HepG2 (cell line): ENCODE results near the gene EPC1. TPM values are rescaled to one million over a fixed set of nuclear protein-coding genes. Genes with fewer than 3 reads are reported as not detected.
A peak's percentile ranks its signal among the peaks of the same experiment; 100 is the strongest.

Source experiments
- ATAC-seq: fragments of 200-7000 bp; cut with Tn5 transposase; 3 replicates; pipeline ENCODE4 v1.9.1; 2020; ENCODE audit warnings: mild to moderate bottlenecking, moderate library complexity
- BruUV-seq: library from RNA; stranded (reverse); fragments of 400-500 nt; replicated peaks from 2 replicates; lab custom pipeline; 2021; lab: Mats Ljungman, UMichigan
- CTCF ChIA-PET: fragments of 300-600 bp; formaldehyde crosslinking; extraction: SDS; loops from one replicate; lab custom pipeline; 2021; ENCODE audit warnings: low total read pairs, inconsistent platforms, low intra/inter-chr PET ratio; lab: Yijun Ruan, JAX
- POLR2A ChIA-PET: fragments of 350-600 bp; sonication (Branson Sonifier 250); formaldehyde crosslinking; loops from one replicate; lab custom pipeline; 2020; ENCODE audit warnings: antibody characterized with exemption, inconsistent platforms; lab: Yijun Ruan, JAX
- DNase-seq: peaks from one replicate; pipeline ENCODE4 v3.0.0-alpha.2; 2015; ENCODE audit warnings: low spot score
- FAIRE-seq: peaks from 3 replicates; lab custom pipeline; 2011; peaks lifted over from hg19 to GRCh38; lab: Jason Lieb, UNC
- H2AFZ ChIP-seq: one replicate; pipeline ENCODE4 v1.6.1; 2011; ENCODE audit warnings: low read length, inconsistent platforms
- H3K27ac ChIP-seq: fragments of 300-600 bp; 3 replicates; pipeline ENCODE4 v1.8.0; 2011; ENCODE audit warnings: mixed run types, mild to moderate bottlenecking, mixed read lengths, low read length, inconsistent platforms; ENCODE audit not compliant: insufficient read depth; ENCODE audit errors: extremely low read length
- H3K27me3 ChIP-seq, 2 experiments: fragments of 200-600 bp in 1 of 2; 2 replicates in 1 of 2; 3 replicates in 1 of 2; pipeline versions ENCODE4 v1.6.0 to v1.8.0; 2011; ENCODE audit warnings: low read length in 2 of 2, mild to moderate bottlenecking in 2 of 2, moderate library complexity in 2 of 2, inconsistent platforms in 1 of 2; ENCODE audit not compliant: insufficient read depth in 2 of 2, control insufficient read depth in 1 of 2
- H3K36me3 ChIP-seq, 2 experiments: fragments of 200-600 bp in 1 of 2; replicated peaks in 1 of 2; 2 replicates in 1 of 2; 3 replicates in 1 of 2; pipeline versions ENCODE4 v1.5.1 to v1.8.0; 2011; ENCODE audit warnings: low read length in 2 of 2, inconsistent platforms in 1 of 2; ENCODE audit not compliant: insufficient read depth in 2 of 2, control insufficient read depth in 1 of 2
- H3K4me1 ChIP-seq: 2 replicates; pipeline ENCODE4 v1.5.1; 2012; ENCODE audit warnings: low read length, inconsistent platforms; ENCODE audit not compliant: insufficient read depth
- H3K4me2 ChIP-seq: 2 replicates; pipeline ENCODE4 v1.6.0; 2011; ENCODE audit warnings: low read depth, low read length, inconsistent platforms
- H3K4me3 ChIP-seq, 3 experiments: fragments of 200-600 bp in 1 of 3; sonication (generic), shearing (Covaris generic) in 1 of 3; replicated peaks in 1 of 3; 2 replicates each; pipeline ENCODE4 v1.5.1; 2011 to 2016; ENCODE audit warnings: low read length in 3 of 3, inconsistent platforms in 2 of 3, low read depth in 2 of 3, mild to moderate bottlenecking in 2 of 3, control low read depth in 1 of 3, mixed read lengths in 1 of 3; ENCODE audit not compliant: insufficient read depth in 1 of 3
- H3K79me2 ChIP-seq: one replicate; pipeline ENCODE4 v1.6.1; 2011; ENCODE audit warnings: low read length, inconsistent platforms; ENCODE audit not compliant: insufficient read depth
- H3K9ac ChIP-seq: 2 replicates; pipeline ENCODE4 v1.6.0; 2011; ENCODE audit warnings: mild to moderate bottlenecking, low read depth, low read length, inconsistent platforms; ENCODE audit not compliant: insufficient read depth
- H3K9me3 ChIP-seq: 2 replicates; pipeline ENCODE4 v1.5.1; 2012; ENCODE audit warnings: mild to moderate bottlenecking, low read length
- H4K20me1 ChIP-seq: 2 replicates; pipeline ENCODE4 v1.6.0; 2011; ENCODE audit warnings: inconsistent platforms, mild to moderate bottlenecking, low read length, moderate library complexity; ENCODE audit not compliant: insufficient read depth
- CREB1 ChIP-seq, 2 experiments: fragments of 450-650 bp in 1 of 2; IDR thresholded peaks; 2 replicates each; pipeline ENCODE4 v1.6.1; 2016 to 2017; ENCODE audit warnings: control low read depth in 1 of 2, mild to moderate bottlenecking in 1 of 2, missing compliant biosample characterization in 1 of 2, missing genetic modification characterization in 1 of 2
- CSRNP1 ChIP-seq: sonication (generic); formaldehyde crosslinking; IDR thresholded peaks from 2 replicates; pipeline ENCODE4 v1.8.1; 2023; ENCODE audit warnings: mild to moderate bottlenecking, missing genetic modification reagents
- HNRNPUL1 ChIP-seq: fragments of 200-400 bp; formaldehyde crosslinking; IDR thresholded peaks from 2 replicates; pipeline ENCODE4 v1.6.1; 2017; ENCODE audit warnings: low read depth, mild to moderate bottlenecking, low read length, moderate library complexity
- NFE2L1 ChIP-seq: sonication (generic); formaldehyde crosslinking; IDR thresholded peaks from 2 replicates; pipeline ENCODE4 v1.4.0; 2020; ENCODE audit warnings: missing genetic modification reagents, mild to moderate bottlenecking, borderline replicate concordance
- ZNF549 ChIP-seq: sonication (generic); formaldehyde crosslinking; IDR thresholded peaks from 2 replicates; pipeline ENCODE4 v1.5.0; 2020; ENCODE audit warnings: missing genetic modification reagents
- ZNF652 ChIP-seq: IDR thresholded peaks from 2 replicates; pipeline ENCODE4 v1.6.1; 2016; ENCODE audit warnings: low read depth, borderline replicate concordance
- ZNF720 ChIP-seq: sonication (generic); formaldehyde crosslinking; IDR thresholded peaks from 2 replicates; pipeline ENCODE4 v1.4.0; 2020; ENCODE audit warnings: missing genetic modification reagents
- WGBS: methylation state at CpG from one replicate; pipeline ENCODE4 v1.1.6; 2017; ENCODE audit warnings: low lambda C conversion rate; 5-methylcytosine and 5-hydroxymethylcytosine counted together
- in situ Hi-C: cut with HindIII; loops from 2 replicates; pipeline ENCODE4 v1.10.0; 2017; ENCODE audit warnings: low pct_unique_long_range_greater_than_20kb; ENCODE audit not compliant: extremely low pct_ligation_motif_present
- intact Hi-C: fragments of 100-400 bp; cut with micrococcal nuclease; formaldehyde crosslinking; loops from one replicate; pipeline ENCODE4 v1.10.0; 2022; ENCODE audit not compliant: unreplicated experiment
- polyA plus RNA-seq, 8 experiments: library from polyadenylated mRNA; depleted of rRNA in 3 of 8; stranded (reverse) in 7 of 8; unstranded in 1 of 8; fragments of >200 nt; fragmentation: Illumina TruSeq in 4 of 8; extraction: Trizol in 4 of 8; gene quantifications; 2 replicates each; pipeline versions ENCODE4 v1.2.1 to v1.2.3, GENCODE V29; 2011 to 2016; ENCODE audit warnings: low read depth in 4 of 8, missing spikeins in 1 of 8, mixed read lengths in 1 of 8; ENCODE audit not compliant: insufficient read depth in 1 of 8
- total RNA-seq, 5 experiments: library from RNA; depleted of rRNA; stranded (reverse); fragments of >200 nt; fragmentation: Illumina TruSeq; extraction: Trizol; gene quantifications; 2 replicates each; pipeline ENCODE4 v1.2.3, GENCODE V29; 2016; ENCODE audit warnings: low read depth in 1 of 5

Gene EPC1
- total and polyA plus RNA-seq, 2 of the 13 experiments (the other 11 are each of a cell fraction or from before 2014, with no cell fraction given) = 28.7 to 44.2 TPM

- H4K20me1 ChIP-seq = no peaks in the 10 kb centered on the region; the same call in 1 of the 2 replicates
Observed at GRCh38 chr10:32299354-32299980, 47.5 kb downstream of the EPC1 start.

More at GRCh38 chr10:32299354-32299980, 47.5 kb downstream of the EPC1 start:
- no peak overlapping the region for H2AFZ ChIP-seq
- POLR2A ChIA-PET = no interaction called here
- H3K4me2 ChIP-seq = no peak overlapping the region
- H3K9ac ChIP-seq = no peak overlapping the region
- H3K79me2 ChIP-seq = peaks cover 39% of the 10 kb centered on the region
- H3K36me3 ChIP-seq = peaks cover 0 to 25% of the 10 kb centered on the region in 2 experiments
- H3K4me3 ChIP-seq = no peak overlapping the region
- TF ChIP-seq ZNF652 (CRISPR knock-in tag) = no peak
- no peak for TF ChIP-seq ZNF720 (CRISPR knock-in tag)
- TF ChIP-seq ZNF549 = no peak
- peak; percentile 53; the same call in 1 of the 2 replicates for TF ChIP-seq CREB1 (IDR thresholded peaks at IDR 0.05)
- no peak for TF ChIP-seq CREB1 (CRISPR knock-in tag; IDR thresholded peaks at IDR 0.05)
- no peak for TF ChIP-seq CSRNP1 (CRISPR knock-in tag)
- TF ChIP-seq HNRNPUL1 = no peak
- no peak for TF ChIP-seq NFE2L1 (CRISPR knock-in tag)
- H3K27me3 ChIP-seq = no peaks in the 10 kb centered on the region
- ATAC-seq (no peak), FAIRE-seq (no peak), DNase-seq (no peak)
- in situ Hi-C loops = no loop called here
- 98% methylated on average over 7 of the region's 7 CpGs for WGBS
- BruUV-seq = no TSS peak
- no peaks in the 10 kb centered on the region for H3K4me1 ChIP-seq
- intact Hi-C loops = no loop called here
- CTCF ChIA-PET = no interaction called here
- H3K9me3 ChIP-seq = no peaks in the 10 kb centered on the region
- H3K27ac ChIP-seq = no peak overlapping the region
